Activated CD4-positive, CD25-positive, alpha-beta regulatory T cell (primary cell): ENCODE measurements around the gene MPST.

ENCODE experiments used
- DNase-seq, 4 experiments: peaks; one replicate each; lab custom pipeline; 2025; lab: John Stamatoyannopoulos, UW

The MPST gene

DNA sequence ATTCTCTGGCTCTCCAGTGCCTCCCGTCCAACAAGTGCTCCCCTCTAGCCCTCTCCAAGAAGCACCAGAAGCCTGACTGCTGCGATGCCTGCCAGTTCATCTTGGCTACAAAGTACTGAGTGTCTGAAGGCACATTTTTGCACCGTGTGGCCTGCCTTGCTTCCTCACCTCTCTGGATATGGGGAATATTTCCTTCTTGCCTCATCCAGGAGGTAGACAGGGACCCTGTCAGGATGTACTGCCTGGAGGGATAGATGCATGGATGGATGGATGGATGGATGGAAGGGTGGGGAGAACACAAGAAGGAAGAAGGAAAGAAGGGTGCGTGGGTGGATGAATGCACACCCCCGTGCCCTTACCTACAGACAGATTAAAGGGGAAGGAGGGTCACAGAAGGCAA, 59.6 kb downstream of the MPST start:
- no peak for DNase-seq
